H1 (cell line): ENCODE measurements around the gene CIPC. TPM values are rescaled to one million over a fixed set of nuclear protein-coding genes. Genes with fewer than 3 reads are reported as not detected.

Experiments
- CTCF ChIA-PET: fragments of 300-600 bp; sonication (Branson Sonifier 250); formaldehyde crosslinking; loops from one replicate; lab custom pipeline; 2021; ENCODE audit not compliant: partially characterized antibody; lab: Charles Lee
- POLR2A ChIA-PET: fragments of 300-600 bp; sonication (Branson Sonifier 250); formaldehyde crosslinking; loops from one replicate; lab custom pipeline; 2021; ENCODE audit warnings: inconsistent platforms; ENCODE audit not compliant: partially characterized antibody; lab: Charles Lee
- DNase-seq, 2 experiments: peaks; one replicate each; pipeline versions ENCODE4 v3.0.0 to v3.0.0-alpha.2; 2010 to 2022; ENCODE audit warnings: low spot score in 2 of 2, low read depth in 1 of 2, mixed read lengths in 1 of 2
- FAIRE-seq: peaks from 2 replicates; lab custom pipeline; 2011; peaks lifted over from hg19 to GRCh38; lab: Jason Lieb, UNC
- H2AFZ ChIP-seq: 2 replicates; pipeline ENCODE4 v1.8.1; 2012; ENCODE audit warnings: low read length, inconsistent platforms
- H2AK5ac ChIP-seq: 2 replicates; pipeline ENCODE4 v1.6.1; 2013; ENCODE audit warnings: low read depth, low read length
- H2BK120ac ChIP-seq: replicated peaks from 2 replicates; pipeline ENCODE3; 2013; ENCODE audit warnings: low read depth, low read length, inconsistent platforms
- H2BK12ac ChIP-seq: 2 replicates; pipeline ENCODE4 v1.6.1; 2013; ENCODE audit warnings: low read depth, low read length
- H2BK15ac ChIP-seq: 2 replicates; pipeline ENCODE4 v1.6.1; 2013; ENCODE audit warnings: low read length
- H2BK20ac ChIP-seq: 2 replicates; pipeline ENCODE4 v1.6.1; 2013; ENCODE audit warnings: low read length
- H2BK5ac ChIP-seq: 2 replicates; pipeline ENCODE4 v1.6.1; 2013; ENCODE audit warnings: low read depth, low read length
- H3K14ac ChIP-seq: 2 replicates; pipeline ENCODE4 v1.6.1; 2013; ENCODE audit warnings: inconsistent platforms; ENCODE audit not compliant: insufficient read length
- H3K18ac ChIP-seq: 2 replicates; pipeline ENCODE4 v1.6.1; 2013; ENCODE audit warnings: low read length; ENCODE audit errors: extremely low read depth
- H3K23ac ChIP-seq: 2 replicates; pipeline ENCODE4 v1.6.1; 2013; ENCODE audit warnings: inconsistent platforms; ENCODE audit not compliant: insufficient read length
- H3K23me2 ChIP-seq: 2 replicates; pipeline ENCODE4 v1.6.1; 2013; ENCODE audit warnings: low read depth, low read length
- H3K27ac ChIP-seq: 2 replicates; pipeline ENCODE4 v1.6.1; 2011; ENCODE audit warnings: low read depth, low read length, inconsistent platforms
- H3K27me3 ChIP-seq, 4 experiments: replicated peaks in 1 of 4; 1 replicate in 1 of 4; 2 replicates in 3 of 4; pipeline versions ENCODE4 v1.6.1 to v1.8.1; 2011 to 2013; ENCODE audit warnings: low read length in 3 of 4, mild to moderate bottlenecking in 3 of 4, inconsistent platforms in 2 of 4, mixed read lengths in 2 of 4, moderate library complexity in 1 of 4; ENCODE audit not compliant: control insufficient read depth in 3 of 4, insufficient read depth in 3 of 4; ENCODE audit errors: extremely low read depth in 1 of 4
- H3K36me3 ChIP-seq, 4 experiments: 2 replicates each; pipeline versions ENCODE4 v1.6.1 to v1.8.1; 2011 to 2013; ENCODE audit warnings: mild to moderate bottlenecking in 4 of 4, low read length in 3 of 4, moderate library complexity in 2 of 4, control low read depth in 1 of 4, inconsistent platforms in 1 of 4; ENCODE audit not compliant: insufficient read depth in 4 of 4, control insufficient read depth in 2 of 4
- H3K4ac ChIP-seq: replicated peaks from 2 replicates; pipeline ENCODE3; 2013; ENCODE audit warnings: low read length, low read depth, mixed read lengths, inconsistent platforms; ENCODE audit not compliant: insufficient read length
- H3K4me1 ChIP-seq, 4 experiments: replicated peaks in 1 of 4; 1 replicate in 1 of 4; 2 replicates in 3 of 4; pipeline versions ENCODE4 v1.6.1 to v1.8.1; 2011 to 2013; ENCODE audit warnings: low read length in 3 of 4, inconsistent platforms in 2 of 4, mixed read lengths in 1 of 4; ENCODE audit not compliant: insufficient read depth in 4 of 4, control insufficient read depth in 3 of 4
- H3K4me2 ChIP-seq, 2 experiments: 2 replicates each; pipeline versions ENCODE4 v1.6.1 to v1.8.1; 2011 to 2013; ENCODE audit warnings: low read depth in 2 of 2, low read length in 2 of 2, control low read depth in 1 of 2, inconsistent platforms in 1 of 2, mild to moderate bottlenecking in 1 of 2; ENCODE audit not compliant: insufficient read depth in 1 of 2
- H3K4me3 ChIP-seq, 4 experiments: fragments of 200-600, 300-600 bp in 1 of 4; sonication (generic), shearing (Covaris generic), sonication (Bioruptor Twin) in 1 of 4; 2 replicates each; pipeline versions ENCODE4 v1.5.1 to v1.8.1; 2011 to 2016; ENCODE audit warnings: low read length in 4 of 4, low read depth in 3 of 4, control low read depth in 2 of 4, inconsistent platforms in 2 of 4, mild to moderate bottlenecking in 2 of 4, mixed read lengths in 1 of 4, moderate library complexity in 1 of 4; ENCODE audit not compliant: insufficient read depth in 2 of 4; ENCODE audit errors: extremely low read depth in 1 of 4
- H3K56ac ChIP-seq: replicated peaks from 2 replicates; pipeline ENCODE3; 2013; ENCODE audit warnings: low read depth, mild to moderate bottlenecking, mixed read lengths, low read length, inconsistent platforms; ENCODE audit not compliant: insufficient read length
- H3K79me1 ChIP-seq: 2 replicates; pipeline ENCODE4 v1.6.1; 2013; ENCODE audit warnings: low read depth, low read length, control low read depth
- H3K79me2 ChIP-seq, 2 experiments: 2 replicates each; pipeline versions ENCODE4 v1.6.1 to v1.8.1; 2012 to 2013; ENCODE audit warnings: low read length in 2 of 2, mild to moderate bottlenecking in 2 of 2, inconsistent platforms in 1 of 2; ENCODE audit not compliant: insufficient read depth in 2 of 2, control insufficient read depth in 1 of 2
- H3K9ac ChIP-seq, 4 experiments: replicated peaks in 1 of 4; 1 replicate in 1 of 4; 2 replicates in 3 of 4; pipeline versions ENCODE4 v1.6.1 to v1.8.1; 2011 to 2013; ENCODE audit warnings: low read depth in 3 of 4, low read length in 3 of 4, control low read depth in 2 of 4, mild to moderate bottlenecking in 2 of 4, moderate library complexity in 2 of 4, inconsistent platforms in 1 of 4; ENCODE audit errors: extremely low read depth in 1 of 4
- H3K9me3 ChIP-seq, 2 experiments: 2 replicates each; pipeline versions ENCODE4 v1.6.1 to v1.8.1; 2012 to 2013; ENCODE audit warnings: mild to moderate bottlenecking in 2 of 2, moderate library complexity in 2 of 2, control low read depth in 1 of 2, inconsistent platforms in 1 of 2, low read depth in 1 of 2, low read length in 1 of 2, mixed read lengths in 1 of 2; ENCODE audit not compliant: insufficient read depth in 2 of 2
- H4K20me1 ChIP-seq, 2 experiments: replicated peaks in 1 of 2; 2 replicates each; pipeline versions ENCODE3 to v1.8.1; 2011 to 2013; ENCODE audit warnings: inconsistent platforms in 2 of 2, low read length in 2 of 2, mild to moderate bottlenecking in 1 of 2; ENCODE audit not compliant: insufficient read depth in 2 of 2, control insufficient read depth in 1 of 2
- H4K5ac ChIP-seq: 2 replicates; pipeline ENCODE4 v1.6.1; 2013; ENCODE audit warnings: low read length, low read depth, mixed read lengths, inconsistent platforms; ENCODE audit not compliant: insufficient read length
- H4K8ac ChIP-seq: 2 replicates; pipeline ENCODE4 v1.8.0; 2013; ENCODE audit warnings: mild to moderate bottlenecking, moderate library complexity, low read length, inconsistent platforms; ENCODE audit not compliant: insufficient read depth; ENCODE audit errors: extremely low read depth
- H4K91ac ChIP-seq: replicated peaks from 2 replicates; pipeline ENCODE3; 2013; ENCODE audit warnings: low read length, mixed read lengths, inconsistent platforms; ENCODE audit not compliant: insufficient read length
- CREB1 ChIP-seq: IDR thresholded peaks from 2 replicates; pipeline ENCODE4 v1.6.1; 2012; ENCODE audit warnings: inconsistent platforms
- NRF1 ChIP-seq: IDR thresholded peaks from 2 replicates; pipeline ENCODE4 v1.6.1; 2011; ENCODE audit warnings: mild to moderate bottlenecking, low read depth, low read length, improper control_type of control experiment
- RBBP5 ChIP-seq: IDR thresholded peaks from 2 replicates; pipeline ENCODE4 v1.7.1; 2012; ENCODE audit warnings: low read depth, mild to moderate bottlenecking, inconsistent platforms, low read length, moderate library complexity, borderline replicate concordance
- RXRA ChIP-seq: IDR thresholded peaks from 2 replicates; pipeline ENCODE4 v1.6.1; 2011; ENCODE audit warnings: low read depth, mild to moderate bottlenecking, low read length, moderate library complexity; ENCODE audit not compliant: insufficient read depth
- WGBS, 2 experiments: shearing (Covaris generic) in 1 of 2; methylation state at CpG; one replicate each; pipeline versions ENCODE4 v1.1.6 to v1.1.7; 2013 to 2015; ENCODE audit warnings: low lambda C conversion rate in 2 of 2, mixed read lengths in 2 of 2, inconsistent platforms in 1 of 2, low coverage in 1 of 2, missing lambda C conversion rate in 1 of 2; ENCODE audit not compliant: insufficient replicate concordance in 2 of 2, insufficient coverage in 1 of 2, insufficient read length in 1 of 2; ENCODE audit errors: extremely low coverage in 1 of 2, missing lambda C conversion rate in 1 of 2; 5-methylcytosine and 5-hydroxymethylcytosine counted together
- polyA plus RNA-seq, 7 experiments: library from polyadenylated mRNA; depleted of rRNA in 3 of 7; stranded (reverse) in 5 of 7; unstranded in 2 of 7; fragments of >200 nt in 5 of 7; fragments of 200-250 nt in 2 of 7; gene quantifications; 1 replicate in 5 of 7; 2 replicates in 1 of 7; 4 replicates in 1 of 7; pipeline versions ENCODE4 v1.2.1 to v1.2.3, GENCODE V29; 2011 to 2013; ENCODE audit warnings: missing spikeins in 2 of 7, mixed read lengths in 2 of 7
- total RNA-seq: library from RNA; stranded (reverse); fragmentation: NEBNext Ultra II Directional; extraction: Animal tissue kit (Norgen Biotek cat#: 25700); gene quantifications from 2 replicates; pipeline ENCODE4 v1.2.1, GENCODE V29; 2021
- TF ChIP-seq, protein P1 (sequence below): IDR thresholded peaks from 2 replicates; pipeline ENCODE4 v1.6.1; 2012; ENCODE audit warnings: inconsistent platforms
- TF ChIP-seq, protein P2 (sequence below): IDR thresholded peaks from 2 replicates; pipeline ENCODE4 v1.6.1; 2012; ENCODE audit warnings: inconsistent platforms

CIPC gene
- total and polyA plus RNA-seq, 2 of the 8 experiments (the other 6 are each of a cell fraction or from before 2014, with no cell fraction given): 13.9 to 32.7 TPM

DNA sequence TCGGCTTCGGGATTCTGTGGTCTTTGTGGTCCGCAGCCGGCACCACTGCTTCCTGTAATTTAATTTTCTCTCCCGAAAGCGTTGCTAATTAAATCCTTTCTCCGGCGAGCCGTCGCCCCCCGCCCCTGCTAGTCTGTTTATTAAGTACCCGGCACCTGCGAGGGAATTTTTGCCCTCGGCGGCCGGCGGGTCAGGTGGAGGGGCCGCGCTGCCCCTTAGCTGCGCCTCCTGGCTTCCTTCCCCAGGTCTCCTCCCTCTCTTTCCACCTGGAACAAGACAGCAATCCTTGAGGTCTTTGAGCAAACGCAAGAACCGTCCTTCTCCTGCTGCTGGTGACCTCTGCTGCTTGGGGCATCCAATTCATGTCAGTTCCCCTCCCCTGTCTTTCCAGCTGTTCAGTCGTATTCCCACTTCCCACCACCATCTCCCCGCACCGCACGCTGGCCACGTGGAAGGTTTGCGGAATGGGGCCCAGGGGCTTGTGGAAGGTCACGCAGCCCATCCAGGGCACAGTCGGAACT, 27.3 kb downstream of the CIPC start:
- Histone ChIP-seq H3K9ac (peak overlapping the region in 1 of 4 experiments; percentile 16; a peak in 2 of 7 replicates), H3K18ac (peak overlapping the region; percentile 63; the same call in 1 of the 2 replicates), H4K20me1 (no peaks in the 10 kb centered on the region), H2BK120ac (no peak overlapping the region), H2BK20ac (no peak overlapping the region), H3K4me2 (peak overlapping the region; percentile 83 to 88), H3K23me2 (peaks cover 8% of the 10 kb centered on the region), H3K79me2 (no peaks in the 10 kb centered on the region), H3K79me1 (no peaks in the 10 kb centered on the region; the same call in 1 of the 2 replicates), H3K27ac (no peak overlapping the region), H3K27me3 (peaks cover 0 to 2% (median 0%) of the 10 kb centered on the region in 4 experiments; a peak in 1 of 7 replicates), H2BK15ac (no peak overlapping the region), H3K4ac (no peak overlapping the region)
- 28% methylated on average over 30 of the region's 30 CpGs; no CpG with 5 or more reads in 1 of the 2 experiments for WGBS, 2 experiments
- CTCF ChIA-PET: interaction anchor here (0.8 to 56.8 kb wide), 16 partner anchors 8 to 250 kb away, joined by 3 to 1490 read pairs (median 4); partner anchors contain the start of genes CIPC and ZDHHC22
- POLR2A ChIA-PET: interaction anchor here (1.0 to 9.3 kb wide), 6 partner anchors 10 to 194 kb away, joined by 3 to 69 read pairs (median 4); partner anchors contain the start of genes CIPC and ZDHHC22
- TF ChIP-seq RBBP5 (0 out of 2 replicates have a peak, but pooled peaks have one; percentile 25), CREB1 (no peak), RXRA (no peak), NRF1 (no peak)
- TF ChIP-seq, protein P1, sequence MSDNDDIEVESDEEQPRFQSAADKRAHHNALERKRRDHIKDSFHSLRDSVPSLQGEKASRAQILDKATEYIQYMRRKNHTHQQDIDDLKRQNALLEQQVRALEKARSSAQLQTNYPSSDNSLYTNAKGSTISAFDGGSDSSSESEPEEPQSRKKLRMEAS: peak; percentile 84
- TF ChIP-seq, protein P2, sequence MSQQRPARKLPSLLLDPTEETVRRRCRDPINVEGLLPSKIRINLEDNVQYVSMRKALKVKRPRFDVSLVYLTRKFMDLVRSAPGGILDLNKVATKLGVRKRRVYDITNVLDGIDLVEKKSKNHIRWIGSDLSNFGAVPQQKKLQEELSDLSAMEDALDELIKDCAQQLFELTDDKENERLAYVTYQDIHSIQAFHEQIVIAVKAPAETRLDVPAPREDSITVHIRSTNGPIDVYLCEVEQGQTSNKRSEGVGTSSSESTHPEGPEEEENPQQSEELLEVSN: peak; percentile 75
- TF ChIP-seq, all 59 proteins: peak for 3
- H3K56ac ChIP-seq: no peak overlapping the region
- no peak overlapping the region for H2BK12ac ChIP-seq
- H4K5ac ChIP-seq: no peak overlapping the region
- H2BK5ac ChIP-seq: no peak overlapping the region
- H3K4me1 ChIP-seq: peaks cover 20 to 36% (median 24%) of the 10 kb centered on the region in 4 experiments
- peak overlapping the region; percentile 54; the same call in 1 of the 2 replicates for H4K8ac ChIP-seq
- H3K9me3 ChIP-seq: no peaks in the 10 kb centered on the region
- DNase-seq (no peak), FAIRE-seq (peak; percentile 32)
- peak overlapping the region; percentile 8 for H4K91ac ChIP-seq
- no peak overlapping the region; the same call in 1 of the 2 replicates for H2AFZ ChIP-seq
- H3K14ac ChIP-seq: no peak overlapping the region
- peak overlapping the region; percentile 62 to 79 (median 68) for H3K4me3 ChIP-seq
- no peaks in the 10 kb centered on the region for H3K36me3 ChIP-seq
- H2AK5ac ChIP-seq: no peak overlapping the region
- no peak overlapping the region for H3K23ac ChIP-seq
